ENCODE measurements around the gene LLCFC1.

- TF ChIP-seq CTCF (IDR thresholded peaks at IDR 0.05) = no peak
- no peak for TF ChIP-seq GRHL2 (CRISPR knock-in tag; IDR thresholded peaks at IDR 0.05; ENCODE audit: insufficient replicate concordance, severe bottlenecking)
- TF ChIP-seq RORB (CRISPR knock-in tag; IDR thresholded peaks at IDR 0.05) = no peak
- no peak for TF ChIP-seq NR1H2 (CRISPR knock-in tag; IDR thresholded peaks at IDR 0.05)
- TF ChIP-seq FOXP4 (CRISPR knock-in tag; IDR thresholded peaks at IDR 0.05) = no peak
- TF ChIP-seq ELF4 (CRISPR knock-in tag; IDR thresholded peaks at IDR 0.05; ENCODE audit: low read depth) = no peak
- TF ChIP-seq RELA (CRISPR knock-in tag; IDR thresholded peaks at IDR 0.05; ENCODE audit: borderline replicate concordance) = no peak
- no peak for TF ChIP-seq AFF4 (CRISPR knock-in tag; IDR thresholded peaks at IDR 0.05; ENCODE audit: borderline replicate concordance)
These were observed 19.6 kb upstream of the LLCFC1 start for GRCh38 chr7:142919656-142920055.
